ENCODE results near the gene HTN1.
"Not testable (repeated sequence)": the region's sequence is repeated elsewhere in the genome, so short reads cannot be mapped to it uniquely, and the experiment has no call there.

HTN1 gene

GRCh38 chr4:70050138-70050537 is at the start of gene HTN1:
Gene HTN1 (plus strand): TSS chr4:70050438. CDS start chr4:70053077, 2,639 bp downstream.
- DNase-seq = not testable (repeated sequence)

- no peak for DNase-seq
Observed at GRCh38 chr4:70000711-70001110, 49.5 kb upstream of the HTN1 start.

GRCh38 chr4:70002507-70002906 is 47.7 kb upstream of the HTN1 start:
- no peak for DNase-seq

- DNase-seq = no peak
Observed at GRCh38 chr4:70008771-70009170, 41.5 kb upstream of the HTN1 start.

- not testable (repeated sequence) for DNase-seq
Observed at GRCh38 chr4:70019006-70019405, 31.2 kb upstream of the HTN1 start.

- DNase-seq = no peak
Observed at GRCh38 chr4:70023218-70023617, 27.0 kb upstream of the HTN1 start.

- no peak for DNase-seq
Observed at GRCh38 chr4:70027011-70027410, 23.2 kb upstream of the HTN1 start.

- DNase-seq = not testable (repeated sequence)
Observed at GRCh38 chr4:70028159-70028558, 22.1 kb upstream of the HTN1 start, which contains the start of gene HTN3. Gene HTN3 (plus strand): TSS chr4:70028459. CDS start chr4:70030741, 2,282 bp downstream.

- DNase-seq = not testable (repeated sequence)
Observed at GRCh38 chr4:70037559-70037958, 12.7 kb upstream of the HTN1 start.

- not testable (repeated sequence) for DNase-seq
Observed at GRCh38 chr4:70039928-70040327, 10.3 kb upstream of the HTN1 start.

- no peak for DNase-seq
Observed at GRCh38 chr4:70041652-70042286, 8.5 kb upstream of the HTN1 start.

- not testable (repeated sequence) for DNase-seq
Observed at GRCh38 chr4:70056534-70056933, 6.3 kb downstream of the HTN1 start.

- no peak for DNase-seq
Observed at GRCh38 chr4:70057651-70058050, 7.4 kb downstream of the HTN1 start.

GRCh38 chr4:70059149-70059548 is 8.9 kb downstream of the HTN1 start:
- no peak for DNase-seq

GRCh38 chr4:70062000-70062399 is 11.8 kb downstream of the HTN1 start:
- no peak for DNase-seq

GRCh38 chr4:70080205-70080604 is 30.0 kb downstream of the HTN1 start:
- DNase-seq = no peak

- DNase-seq = no peak
Observed at GRCh38 chr4:70099206-70099605, 49.0 kb downstream of the HTN1 start.

All from stimulated activated CD4-positive, alpha-beta T cell treated with anti-CD3 and anti-CD28 coated beads, Interleukin-4, amount 100 ng/mL, for 1 hour (primary cell).